WTC11 (cell line): Measurements from ENCODE around the gene ANKMY1. TPM values are rescaled to one million over a fixed set of nuclear protein-coding genes. Genes with fewer than 3 reads are reported as not detected.

Experiments
- ATAC-seq: fragments of 200-7000 bp; cut with Tn5 transposase; 2 replicates; pipeline ENCODE4 v1.10.0; 2021; ENCODE audit warnings: mild to moderate bottlenecking, moderate library complexity
- CTCF ChIA-PET: fragments of 300-600 bp; sonication (Branson Sonifier 250); formaldehyde crosslinking; loops from one replicate; lab custom pipeline; 2021; ENCODE audit warnings: antibody characterized with exemption; lab: Charles Lee
- POLR2A ChIA-PET: fragments of 350-600 bp; sonication (Branson Sonifier 250); formaldehyde crosslinking; loops from one replicate; lab custom pipeline; 2021; ENCODE audit warnings: antibody characterized with exemption; lab: Charles Lee
- DNase-seq: peaks from one replicate; pipeline ENCODE4 v3.0.0; 2021; ENCODE audit warnings: low spot score
- H3K27ac Mint-ChIP-seq: 2 replicates; pipeline ENCODE4 v1.8.0; 2021; ENCODE audit warnings: mixed read lengths
- H3K27me3 Mint-ChIP-seq: 2 replicates; pipeline ENCODE4 v1.8.0; 2021; ENCODE audit warnings: low read depth, mild to moderate bottlenecking, moderate library complexity, mixed read lengths
- H3K36me3 Mint-ChIP-seq: 2 replicates; pipeline ENCODE4 v1.8.0; 2021; ENCODE audit warnings: mixed read lengths
- H3K4me1 Mint-ChIP-seq: 2 replicates; pipeline ENCODE4 v1.8.0; 2022; ENCODE audit warnings: mixed read lengths
- H3K4me3 Mint-ChIP-seq: 2 replicates; pipeline ENCODE4 v1.8.0; 2021; ENCODE audit warnings: mild to moderate bottlenecking, moderate library complexity, mixed read lengths
- H3K9me3 Mint-ChIP-seq: 2 replicates; pipeline ENCODE4 v1.8.0; 2021; ENCODE audit warnings: mixed read lengths
- FOXP1 ChIP-seq: sonication (generic); formaldehyde crosslinking; IDR thresholded peaks from 2 replicates; pipeline ENCODE4 v1.8.0; 2022; ENCODE audit warnings: missing genetic modification reagents, mild to moderate bottlenecking, moderate library complexity, borderline replicate concordance
- GABPB1 ChIP-seq: sonication (generic); formaldehyde crosslinking; IDR thresholded peaks from 2 replicates; pipeline ENCODE4 v1.8.1; 2023; ENCODE audit warnings: mild to moderate bottlenecking, missing genetic modification reagents
- GRHL2 ChIP-seq: fragments of 250-450 bp; sonication (Bioruptor Pico); IDR thresholded peaks from 2 replicates; pipeline ENCODE4 v1.8.0; 2022; ENCODE audit warnings: mild to moderate bottlenecking, moderate library complexity; ENCODE audit not compliant: insufficient replicate concordance, severe bottlenecking
- KAT7 ChIP-seq: sonication (generic); formaldehyde crosslinking; IDR thresholded peaks from 2 replicates; pipeline ENCODE4 v1.8.1; 2023; ENCODE audit warnings: missing genetic modification reagents, mild to moderate bottlenecking, borderline replicate concordance
- OVOL2 ChIP-seq: fragments of 250-450 bp; sonication (Bioruptor Pico); IDR thresholded peaks from 2 replicates; pipeline ENCODE4 v1.9.0; 2021; ENCODE audit warnings: mild to moderate bottlenecking, borderline replicate concordance
- SMAD3 ChIP-seq: sonication (generic); formaldehyde crosslinking; IDR thresholded peaks from 2 replicates; pipeline ENCODE4 v1.8.0; 2022; ENCODE audit warnings: missing genetic modification reagents, mild to moderate bottlenecking, borderline replicate concordance
- ZNF232 ChIP-seq: sonication (generic); formaldehyde crosslinking; IDR thresholded peaks from 2 replicates; pipeline ENCODE4 v1.8.0; 2022; ENCODE audit warnings: mild to moderate bottlenecking, missing genetic modification reagents
- ZNF263 ChIP-seq: sonication (generic); formaldehyde crosslinking; IDR thresholded peaks from 2 replicates; pipeline ENCODE4 v1.8.1; 2022; ENCODE audit warnings: low read depth, mild to moderate bottlenecking, moderate library complexity, missing genetic modification reagents
- total RNA-seq: library from RNA; stranded (reverse); gene quantifications from 3 replicates; pipeline ENCODE4 v1.2.3, GENCODE V29; 2021
- TF ChIP-seq, protein P1 (sequence below): sonication (generic); formaldehyde crosslinking; IDR thresholded peaks from 2 replicates; pipeline ENCODE4 v1.8.1; 2023; ENCODE audit warnings: mild to moderate bottlenecking, missing genetic modification reagents, moderate library complexity
- TF ChIP-seq, protein P2 (sequence below): sonication (generic); formaldehyde crosslinking; IDR thresholded peaks from 2 replicates; pipeline ENCODE4 v1.8.0; 2022; ENCODE audit warnings: mild to moderate bottlenecking, missing genetic modification reagents
- TF ChIP-seq, protein P3 (sequence below): fragments of 250-450 bp; sonication (Bioruptor Pico); IDR thresholded peaks from 2 replicates; pipeline ENCODE4 v1.9.0; 2021; ENCODE audit warnings: mild to moderate bottlenecking
- TF ChIP-seq, protein P4 (sequence below): sonication (generic); formaldehyde crosslinking; conservative IDR thresholded peaks from 2 replicates; pipeline ENCODE4 v1.8.1; 2023; ENCODE audit warnings: mild to moderate bottlenecking, low read depth, missing genetic modification reagents, moderate library complexity
- TF ChIP-seq, protein P5 (sequence below): sonication (generic); formaldehyde crosslinking; IDR thresholded peaks from 2 replicates; pipeline ENCODE4 v1.8.1; 2022; ENCODE audit warnings: mild to moderate bottlenecking, moderate library complexity, missing genetic modification reagents
- TF ChIP-seq, protein P6 (sequence below): sonication (generic); formaldehyde crosslinking; IDR thresholded peaks from 2 replicates; pipeline ENCODE4 v1.8.1; 2023; ENCODE audit warnings: mild to moderate bottlenecking, missing genetic modification reagents
- TF ChIP-seq, protein P7 (sequence below): sonication (generic); formaldehyde crosslinking; conservative IDR thresholded peaks from 2 replicates; pipeline ENCODE4 v1.8.1; 2022; ENCODE audit warnings: mild to moderate bottlenecking, missing genetic modification reagents
- TF ChIP-seq, protein P8 (sequence below): fragments of 250-450 bp; sonication (Bioruptor Pico); IDR thresholded peaks from 2 replicates; pipeline ENCODE4 v1.9.0; 2021; ENCODE audit warnings: mild to moderate bottlenecking

The ANKMY1 gene
- total RNA-seq, 1 experiment from 2014 or later, result 4.6 TPM

DNA sequence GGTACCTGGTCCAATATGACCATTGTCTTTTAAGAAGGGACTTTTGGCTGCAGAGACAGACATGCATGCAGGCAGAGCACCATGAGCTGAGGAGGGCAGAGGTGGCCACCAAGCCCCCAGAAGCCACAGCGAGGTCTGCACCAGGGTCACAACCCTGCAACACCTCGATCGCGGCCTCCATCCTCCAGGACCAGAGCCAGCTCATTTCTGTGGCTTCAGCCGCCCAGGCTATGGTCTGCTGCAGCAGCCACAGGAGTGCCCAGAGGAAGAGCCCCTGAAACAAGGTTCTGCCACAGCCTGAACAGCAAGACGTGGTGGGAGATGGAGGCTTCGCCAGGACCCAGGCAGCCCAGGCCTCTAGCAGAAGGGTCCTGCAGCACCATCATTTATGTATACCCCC lies 53.9 kb downstream of the ANKMY1 start:
- H3K4me3 Mint-ChIP-seq, result no peak overlapping the region
- H3K27ac Mint-ChIP-seq, result no peak overlapping the region
- no peaks in the 10 kb centered on the region for H3K9me3 Mint-ChIP-seq
- TF ChIP-seq KAT7 (CRISPR knock-in tag), result no peak
- TF ChIP-seq, protein P1, sequence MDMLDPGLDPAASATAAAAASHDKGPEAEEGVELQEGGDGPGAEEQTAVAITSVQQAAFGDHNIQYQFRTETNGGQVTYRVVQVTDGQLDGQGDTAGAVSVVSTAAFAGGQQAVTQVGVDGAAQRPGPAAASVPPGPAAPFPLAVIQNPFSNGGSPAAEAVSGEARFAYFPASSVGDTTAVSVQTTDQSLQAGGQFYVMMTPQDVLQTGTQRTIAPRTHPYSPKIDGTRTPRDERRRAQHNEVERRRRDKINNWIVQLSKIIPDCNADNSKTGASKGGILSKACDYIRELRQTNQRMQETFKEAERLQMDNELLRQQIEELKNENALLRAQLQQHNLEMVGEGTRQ (CRISPR knock-in tag), result no peak
- no peak for TF ChIP-seq ZNF263 (CRISPR knock-in tag)
- TF ChIP-seq FOXP1 (CRISPR knock-in tag), result no peak
- TF ChIP-seq, protein P2, sequence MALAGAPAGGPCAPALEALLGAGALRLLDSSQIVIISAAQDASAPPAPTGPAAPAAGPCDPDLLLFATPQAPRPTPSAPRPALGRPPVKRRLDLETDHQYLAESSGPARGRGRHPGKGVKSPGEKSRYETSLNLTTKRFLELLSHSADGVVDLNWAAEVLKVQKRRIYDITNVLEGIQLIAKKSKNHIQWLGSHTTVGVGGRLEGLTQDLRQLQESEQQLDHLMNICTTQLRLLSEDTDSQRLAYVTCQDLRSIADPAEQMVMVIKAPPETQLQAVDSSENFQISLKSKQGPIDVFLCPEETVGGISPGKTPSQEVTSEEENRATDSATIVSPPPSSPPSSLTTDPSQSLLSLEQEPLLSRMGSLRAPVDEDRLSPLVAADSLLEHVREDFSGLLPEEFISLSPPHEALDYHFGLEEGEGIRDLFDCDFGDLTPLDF, result no peak
- no peak for TF ChIP-seq GABPB1
- no peak for TF ChIP-seq ZNF232 (CRISPR knock-in tag)
- no peak for TF ChIP-seq SMAD3 (CRISPR knock-in tag)
- TF ChIP-seq, protein P3, sequence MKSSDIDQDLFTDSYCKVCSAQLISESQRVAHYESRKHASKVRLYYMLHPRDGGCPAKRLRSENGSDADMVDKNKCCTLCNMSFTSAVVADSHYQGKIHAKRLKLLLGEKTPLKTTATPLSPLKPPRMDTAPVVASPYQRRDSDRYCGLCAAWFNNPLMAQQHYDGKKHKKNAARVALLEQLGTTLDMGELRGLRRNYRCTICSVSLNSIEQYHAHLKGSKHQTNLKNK (CRISPR knock-in tag), result no peak
- TF ChIP-seq, protein P4, sequence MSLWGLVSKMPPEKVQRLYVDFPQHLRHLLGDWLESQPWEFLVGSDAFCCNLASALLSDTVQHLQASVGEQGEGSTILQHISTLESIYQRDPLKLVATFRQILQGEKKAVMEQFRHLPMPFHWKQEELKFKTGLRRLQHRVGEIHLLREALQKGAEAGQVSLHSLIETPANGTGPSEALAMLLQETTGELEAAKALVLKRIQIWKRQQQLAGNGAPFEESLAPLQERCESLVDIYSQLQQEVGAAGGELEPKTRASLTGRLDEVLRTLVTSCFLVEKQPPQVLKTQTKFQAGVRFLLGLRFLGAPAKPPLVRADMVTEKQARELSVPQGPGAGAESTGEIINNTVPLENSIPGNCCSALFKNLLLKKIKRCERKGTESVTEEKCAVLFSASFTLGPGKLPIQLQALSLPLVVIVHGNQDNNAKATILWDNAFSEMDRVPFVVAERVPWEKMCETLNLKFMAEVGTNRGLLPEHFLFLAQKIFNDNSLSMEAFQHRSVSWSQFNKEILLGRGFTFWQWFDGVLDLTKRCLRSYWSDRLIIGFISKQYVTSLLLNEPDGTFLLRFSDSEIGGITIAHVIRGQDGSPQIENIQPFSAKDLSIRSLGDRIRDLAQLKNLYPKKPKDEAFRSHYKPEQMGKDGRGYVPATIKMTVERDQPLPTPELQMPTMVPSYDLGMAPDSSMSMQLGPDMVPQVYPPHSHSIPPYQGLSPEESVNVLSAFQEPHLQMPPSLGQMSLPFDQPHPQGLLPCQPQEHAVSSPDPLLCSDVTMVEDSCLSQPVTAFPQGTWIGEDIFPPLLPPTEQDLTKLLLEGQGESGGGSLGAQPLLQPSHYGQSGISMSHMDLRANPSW (CRISPR knock-in tag), result no peak
- TF ChIP-seq, protein P5, sequence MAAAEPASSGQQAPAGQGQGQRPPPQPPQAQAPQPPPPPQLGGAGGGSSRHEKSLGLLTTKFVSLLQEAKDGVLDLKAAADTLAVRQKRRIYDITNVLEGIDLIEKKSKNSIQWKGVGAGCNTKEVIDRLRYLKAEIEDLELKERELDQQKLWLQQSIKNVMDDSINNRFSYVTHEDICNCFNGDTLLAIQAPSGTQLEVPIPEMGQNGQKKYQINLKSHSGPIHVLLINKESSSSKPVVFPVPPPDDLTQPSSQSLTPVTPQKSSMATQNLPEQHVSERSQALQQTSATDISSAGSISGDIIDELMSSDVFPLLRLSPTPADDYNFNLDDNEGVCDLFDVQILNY, result no peak
- TF ChIP-seq, protein P6, sequence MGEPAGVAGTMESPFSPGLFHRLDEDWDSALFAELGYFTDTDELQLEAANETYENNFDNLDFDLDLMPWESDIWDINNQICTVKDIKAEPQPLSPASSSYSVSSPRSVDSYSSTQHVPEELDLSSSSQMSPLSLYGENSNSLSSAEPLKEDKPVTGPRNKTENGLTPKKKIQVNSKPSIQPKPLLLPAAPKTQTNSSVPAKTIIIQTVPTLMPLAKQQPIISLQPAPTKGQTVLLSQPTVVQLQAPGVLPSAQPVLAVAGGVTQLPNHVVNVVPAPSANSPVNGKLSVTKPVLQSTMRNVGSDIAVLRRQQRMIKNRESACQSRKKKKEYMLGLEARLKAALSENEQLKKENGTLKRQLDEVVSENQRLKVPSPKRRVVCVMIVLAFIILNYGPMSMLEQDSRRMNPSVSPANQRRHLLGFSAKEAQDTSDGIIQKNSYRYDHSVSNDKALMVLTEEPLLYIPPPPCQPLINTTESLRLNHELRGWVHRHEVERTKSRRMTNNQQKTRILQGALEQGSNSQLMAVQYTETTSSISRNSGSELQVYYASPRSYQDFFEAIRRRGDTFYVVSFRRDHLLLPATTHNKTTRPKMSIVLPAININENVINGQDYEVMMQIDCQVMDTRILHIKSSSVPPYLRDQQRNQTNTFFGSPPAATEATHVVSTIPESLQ (CRISPR knock-in tag), result no peak
- no peak for TF ChIP-seq GRHL2
- TF ChIP-seq, protein P7, sequence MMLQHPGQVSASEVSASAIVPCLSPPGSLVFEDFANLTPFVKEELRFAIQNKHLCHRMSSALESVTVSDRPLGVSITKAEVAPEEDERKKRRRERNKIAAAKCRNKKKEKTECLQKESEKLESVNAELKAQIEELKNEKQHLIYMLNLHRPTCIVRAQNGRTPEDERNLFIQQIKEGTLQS (CRISPR knock-in tag), result no peak
- TF ChIP-seq OVOL2 (CRISPR knock-in tag), result no peak
- TF ChIP-seq, protein P8, sequence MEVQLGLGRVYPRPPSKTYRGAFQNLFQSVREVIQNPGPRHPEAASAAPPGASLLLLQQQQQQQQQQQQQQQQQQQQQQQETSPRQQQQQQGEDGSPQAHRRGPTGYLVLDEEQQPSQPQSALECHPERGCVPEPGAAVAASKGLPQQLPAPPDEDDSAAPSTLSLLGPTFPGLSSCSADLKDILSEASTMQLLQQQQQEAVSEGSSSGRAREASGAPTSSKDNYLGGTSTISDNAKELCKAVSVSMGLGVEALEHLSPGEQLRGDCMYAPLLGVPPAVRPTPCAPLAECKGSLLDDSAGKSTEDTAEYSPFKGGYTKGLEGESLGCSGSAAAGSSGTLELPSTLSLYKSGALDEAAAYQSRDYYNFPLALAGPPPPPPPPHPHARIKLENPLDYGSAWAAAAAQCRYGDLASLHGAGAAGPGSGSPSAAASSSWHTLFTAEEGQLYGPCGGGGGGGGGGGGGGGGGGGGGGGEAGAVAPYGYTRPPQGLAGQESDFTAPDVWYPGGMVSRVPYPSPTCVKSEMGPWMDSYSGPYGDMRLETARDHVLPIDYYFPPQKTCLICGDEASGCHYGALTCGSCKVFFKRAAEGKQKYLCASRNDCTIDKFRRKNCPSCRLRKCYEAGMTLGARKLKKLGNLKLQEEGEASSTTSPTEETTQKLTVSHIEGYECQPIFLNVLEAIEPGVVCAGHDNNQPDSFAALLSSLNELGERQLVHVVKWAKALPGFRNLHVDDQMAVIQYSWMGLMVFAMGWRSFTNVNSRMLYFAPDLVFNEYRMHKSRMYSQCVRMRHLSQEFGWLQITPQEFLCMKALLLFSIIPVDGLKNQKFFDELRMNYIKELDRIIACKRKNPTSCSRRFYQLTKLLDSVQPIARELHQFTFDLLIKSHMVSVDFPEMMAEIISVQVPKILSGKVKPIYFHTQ, result no peak
- peaks cover 3% of the 10 kb centered on the region; the same call in 1 of the 2 replicates for H3K27me3 Mint-ChIP-seq
- ChIA-PET POLR2A (no interaction called here), CTCF (interaction anchor here (1.6 kb wide), 1 partner anchor 10 kb away, joined by 7 read pairs; no protein-coding TSS in a partner anchor)
- no peak for ATAC-seq
- H3K36me3 Mint-ChIP-seq, result no peaks in the 10 kb centered on the region
- H3K4me1 Mint-ChIP-seq, result no peaks in the 10 kb centered on the region
- DNase-seq, result no peak
